HG03135 (cell line): ENCODE results near the gene M1AP.
A peak's percentile ranks its signal among the peaks of the same experiment; 100 is the strongest.

Experiments used
- ATAC-seq: cut with Tn5 transposase; IDR thresholded peaks from one replicate; pipeline ENCODE4 v1.9.1; 2021; ENCODE audit warnings: mild to moderate bottlenecking, moderate library complexity; ENCODE audit not compliant: unreplicated experiment

The M1AP gene

GRCh38 chr2:74599676-74600075 lies 48.5 kb downstream of the M1AP start:
- ATAC-seq = no peak

GRCh38 chr2:74597410-74597809 lies 50.7 kb downstream of the M1AP start:
- ATAC-seq = no peak

- ATAC-seq = no peak
Measured at GRCh38 chr2:74596584-74596983, 51.5 kb downstream of the M1AP start.

- ATAC-seq = no peak
Measured at GRCh38 chr2:74593826-74594772, 54.0 kb downstream of the M1AP start.

- ATAC-seq = no peak
Measured at GRCh38 chr2:74588664-74589063, 59.5 kb downstream of the M1AP start.

GRCh38 chr2:74587664-74588277 lies 60.4 kb downstream of the M1AP start:
- peak; percentile 70 for ATAC-seq

- ATAC-seq = no peak
Measured at GRCh38 chr2:74585406-74586185, 62.5 kb downstream of the M1AP start.

GRCh38 chr2:74584088-74584645 lies 64.0 kb downstream of the M1AP start:
- no peak for ATAC-seq

- ATAC-seq = no peak
Measured at GRCh38 chr2:74583504-74583903, 64.6 kb downstream of the M1AP start.

GRCh38 chr2:74582184-74582583 lies 65.9 kb downstream of the M1AP start:
- ATAC-seq = no peak

GRCh38 chr2:74581463-74581862 lies 66.7 kb downstream of the M1AP start:
- no peak for ATAC-seq

GRCh38 chr2:74578408-74578807 lies 69.7 kb downstream of the M1AP start:
- no peak for ATAC-seq

GRCh38 chr2:74577448-74577847 lies 70.7 kb downstream of the M1AP start:
- ATAC-seq = no peak

- ATAC-seq = no peak
Measured at GRCh38 chr2:74576863-74577229, 71.3 kb downstream of the M1AP start.

GRCh38 chr2:74576211-74576862 lies 71.8 kb downstream of the M1AP start:
- no peak for ATAC-seq

- ATAC-seq = no peak
Measured at GRCh38 chr2:74575320-74575719, 72.8 kb downstream of the M1AP start.

GRCh38 chr2:74573747-74574562 lies 74.2 kb downstream of the M1AP start:
- ATAC-seq = peak; percentile 55

GRCh38 chr2:74572178-74572925 lies 75.8 kb downstream of the M1AP start:
- no peak for ATAC-seq

- peak; percentile 58 for ATAC-seq
Measured at GRCh38 chr2:74571058-74571457, 77.1 kb downstream of the M1AP start.
